Activated CD4-positive, alpha-beta T cell treated with anti-CD3 and anti-CD28 coated beads for 36 hours (primary cell): ENCODE measurements around the gene AFMID. TPM values are rescaled to one million over a fixed set of nuclear protein-coding genes. Genes with fewer than 3 reads are reported as not detected.
"Not testable (repeated sequence)": the region's sequence is repeated elsewhere in the genome, so short reads cannot be mapped to it uniquely, and the experiment has no call there.

Experiments used
- ATAC-seq: fragments of 200-7000 bp; cut with Tn5 transposase; one replicate; pipeline ENCODE4 v1.10.0; 2021; ENCODE audit warnings: mild to moderate bottlenecking, moderate library complexity
- CTCF ChIA-PET: fragments of 350-600 bp; sonication (Branson Sonifier 250); formaldehyde crosslinking; loops from one replicate; lab custom pipeline; 2021; ENCODE audit warnings: antibody characterized with exemption; lab: Charles Lee
- POLR2A ChIA-PET: fragments of 350-600 bp; sonication (Branson Sonifier 250); formaldehyde crosslinking; loops from one replicate; lab custom pipeline; 2021; ENCODE audit warnings: antibody characterized with exemption, inconsistent platforms; lab: Charles Lee
- DNase-seq: peaks from one replicate; pipeline ENCODE4 v3.0.0-alpha.2; 2020
- H3K27ac Mint-ChIP-seq: one replicate; pipeline ENCODE4 v1.8.0; 2021; ENCODE audit warnings: mixed read lengths
- H3K27me3 Mint-ChIP-seq: one replicate; pipeline ENCODE4 v1.8.0; 2021; ENCODE audit warnings: mixed read lengths
- H3K36me3 Mint-ChIP-seq: one replicate; pipeline ENCODE4 v1.8.0; 2021; ENCODE audit warnings: low read depth, mixed read lengths
- H3K4me1 Mint-ChIP-seq: one replicate; pipeline ENCODE4 v1.8.0; 2021; ENCODE audit warnings: mixed read lengths
- H3K4me3 Mint-ChIP-seq: one replicate; pipeline ENCODE4 v1.8.0; 2021; ENCODE audit warnings: mild to moderate bottlenecking, moderate library complexity, mixed read lengths
- H3K9me3 Mint-ChIP-seq: one replicate; pipeline ENCODE4 v1.8.0; 2021; ENCODE audit warnings: low read depth, mixed read lengths
- intact Hi-C, 2 experiments: fragments of 100-400 bp; cut with DNase I in 1 of 2; cut with micrococcal nuclease in 1 of 2; formaldehyde crosslinking; loops; one replicate each; pipeline versions ENCODE4 v1.14.2 to v1.15.1; 2022 to 2024; cut with DNase I, micrococcal nuclease
- total RNA-seq, 2 experiments: library from RNA; stranded (reverse); gene quantifications; one replicate each; pipeline ENCODE4 v1.2.3, GENCODE V29; 2021

Gene AFMID
- total RNA-seq, 2 experiments from 2014 or later = 26.3 to 26.7 TPM

DNA sequence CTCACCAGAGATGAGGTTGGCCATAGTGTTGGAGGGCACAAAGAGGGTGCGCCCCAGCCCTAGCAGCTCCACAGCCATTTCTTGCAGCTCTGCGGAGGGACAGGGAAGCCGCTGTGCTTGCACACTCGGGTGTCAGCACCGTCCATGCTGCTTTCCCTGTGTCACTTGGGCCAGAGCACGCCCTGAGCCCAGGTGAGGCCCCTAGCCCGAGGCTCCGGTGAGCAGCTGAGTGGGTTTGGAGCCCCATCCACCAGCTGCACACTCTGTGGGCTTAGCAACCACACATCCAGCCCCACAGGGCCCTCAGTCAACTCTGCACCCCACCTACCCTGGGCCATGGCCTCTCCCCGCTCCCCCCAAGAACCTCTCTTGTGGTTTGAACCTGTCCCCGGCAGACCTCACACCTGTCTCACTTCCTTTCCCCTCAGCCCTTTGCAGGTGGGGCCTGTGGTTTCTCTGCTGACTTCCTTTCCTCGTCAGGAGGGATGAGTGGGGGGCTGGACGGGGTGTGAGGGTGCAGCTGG, 65.0 kb downstream of the AFMID start:
- H3K27me3 Mint-ChIP-seq = no peaks in the 10 kb centered on the region
- DNase-seq = peak; percentile 65
- H3K36me3 Mint-ChIP-seq = no peaks in the 10 kb centered on the region
- peak overlapping the region; percentile 41 for H3K4me3 Mint-ChIP-seq
- ChIA-PET POLR2A (interaction anchor here (0.6 to 1.6 kb wide), 2 partner anchors 34 to 104 kb away, joined by 4 to 6 read pairs; no protein-coding TSS in a partner anchor), CTCF (interaction anchor here (0.7 to 4.3 kb wide), 19 partner anchors 11 to 170 kb away, joined by 3 to 24 read pairs (median 5); partner anchors contain the start of genes BIRC5 and TK1)
- H3K27ac Mint-ChIP-seq = peak overlapping the region; percentile 80
- peaks cover 49% of the 10 kb centered on the region for H3K4me1 Mint-ChIP-seq
- peak; percentile 5 for ATAC-seq
- H3K9me3 Mint-ChIP-seq = no peaks in the 10 kb centered on the region
- intact Hi-C loops = loop anchor here in 1 of 2 experiments (5.0 kb wide), 2 partner anchors 105 to 120 kb away; partner anchors contain the start of gene TMC8

DNA sequence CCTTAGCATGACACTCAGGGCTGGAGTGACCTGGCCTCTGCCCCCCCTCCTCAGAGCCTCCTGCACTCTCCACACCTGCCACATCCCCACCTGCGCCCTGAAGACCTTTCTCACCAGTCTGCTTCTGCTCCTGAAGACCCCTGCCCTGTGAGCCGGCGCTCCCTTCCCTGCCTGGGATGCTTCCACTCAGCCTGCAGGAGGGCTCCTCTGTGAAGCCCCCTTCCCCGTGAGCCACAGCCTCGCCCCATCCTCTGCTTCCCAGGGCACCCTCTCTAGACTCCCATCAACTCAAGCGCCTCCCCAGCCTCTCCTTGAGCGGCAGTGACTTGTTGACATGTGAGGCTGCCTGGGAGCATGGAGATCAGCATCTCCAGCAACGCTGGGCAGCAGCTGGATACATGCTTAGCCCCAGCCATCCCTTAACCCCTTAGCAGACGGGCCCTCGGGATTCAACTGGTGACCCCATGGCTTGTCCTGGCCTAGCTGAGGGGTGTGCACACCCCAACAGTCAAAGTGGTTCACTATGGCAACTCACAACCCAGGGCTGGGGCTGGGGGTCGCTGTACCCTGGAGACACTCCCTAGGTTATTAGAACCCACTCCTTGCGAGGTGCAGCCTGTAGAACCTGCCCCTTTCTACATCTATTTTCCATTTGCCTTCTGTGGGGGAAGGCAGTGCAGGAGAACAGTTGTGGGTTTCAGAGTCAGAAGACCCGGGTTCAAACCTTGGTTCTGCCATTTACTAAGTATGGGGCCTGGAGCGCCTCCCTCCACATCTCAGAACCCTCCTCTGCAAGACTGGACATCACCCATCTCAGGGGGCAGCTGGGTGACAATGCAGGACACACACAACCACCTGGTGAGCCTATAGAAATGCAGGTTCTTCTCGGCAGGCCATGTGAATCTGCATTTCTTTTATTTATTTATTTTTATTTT, 65.8 kb downstream of the AFMID start:
- ChIA-PET POLR2A (interaction anchor here (0.6 to 1.6 kb wide), 3 partner anchors 102 to 159 kb away, joined by 4 to 6 read pairs (median 4); no protein-coding TSS in a partner anchor), CTCF (interaction anchor here (0.5 to 4.3 kb wide), 3 partner anchors 34 to 733 kb away, joined by 3 to 24 read pairs (median 3); no protein-coding TSS in a partner anchor)
- intact Hi-C loops = loop anchor here in 1 of 2 experiments (5.0 kb wide), 2 partner anchors 104 to 121 kb away; partner anchors contain the start of gene TMC8
- ATAC-seq (no peak), DNase-seq (peak; percentile 40)
- Mint-ChIP-seq H3K27me3 (no peaks in the 10 kb centered on the region), H3K4me3 (peak overlapping the region; percentile 73), H3K27ac (peak overlapping the region; percentile 80), H3K36me3 (no peaks in the 10 kb centered on the region), H3K4me1 (peaks cover 57% of the 10 kb centered on the region), H3K9me3 (no peaks in the 10 kb centered on the region)

DNA sequence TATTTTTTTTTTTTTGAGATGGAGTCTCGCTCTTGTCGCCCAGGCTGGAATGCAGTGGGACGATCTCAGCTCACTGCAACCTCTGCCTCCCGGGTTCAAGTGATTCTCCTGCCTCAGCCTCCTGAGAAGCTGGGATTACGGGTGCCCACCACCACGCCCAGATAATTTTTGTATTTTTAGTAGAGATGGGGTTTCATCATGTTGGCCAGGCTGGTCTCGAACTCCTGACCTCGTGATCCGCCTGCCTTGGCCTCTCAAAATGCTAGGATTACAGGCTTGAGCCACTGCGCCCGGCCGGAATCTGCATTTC, 66.4 kb downstream of the AFMID start:
- H3K9me3 Mint-ChIP-seq, H3K27me3 Mint-ChIP-seq, DNase-seq, H3K36me3 Mint-ChIP-seq, ATAC-seq, CTCF ChIA-PET: not testable (repeated sequence)
- Mint-ChIP-seq H3K4me3 (peak overlapping the region; percentile 73), H3K4me1 (peaks cover 60% of the 10 kb centered on the region), H3K27ac (peak overlapping the region; percentile 76)
- POLR2A ChIA-PET = interaction anchor here (0.6 to 0.8 kb wide), 2 partner anchors 101 to 159 kb away, joined by 4 read pairs; no protein-coding TSS in a partner anchor
- intact Hi-C loops = loop anchor here in 1 of 2 experiments (5.0 kb wide), 2 partner anchors 104 to 121 kb away; partner anchors contain the start of gene TMC8

DNA sequence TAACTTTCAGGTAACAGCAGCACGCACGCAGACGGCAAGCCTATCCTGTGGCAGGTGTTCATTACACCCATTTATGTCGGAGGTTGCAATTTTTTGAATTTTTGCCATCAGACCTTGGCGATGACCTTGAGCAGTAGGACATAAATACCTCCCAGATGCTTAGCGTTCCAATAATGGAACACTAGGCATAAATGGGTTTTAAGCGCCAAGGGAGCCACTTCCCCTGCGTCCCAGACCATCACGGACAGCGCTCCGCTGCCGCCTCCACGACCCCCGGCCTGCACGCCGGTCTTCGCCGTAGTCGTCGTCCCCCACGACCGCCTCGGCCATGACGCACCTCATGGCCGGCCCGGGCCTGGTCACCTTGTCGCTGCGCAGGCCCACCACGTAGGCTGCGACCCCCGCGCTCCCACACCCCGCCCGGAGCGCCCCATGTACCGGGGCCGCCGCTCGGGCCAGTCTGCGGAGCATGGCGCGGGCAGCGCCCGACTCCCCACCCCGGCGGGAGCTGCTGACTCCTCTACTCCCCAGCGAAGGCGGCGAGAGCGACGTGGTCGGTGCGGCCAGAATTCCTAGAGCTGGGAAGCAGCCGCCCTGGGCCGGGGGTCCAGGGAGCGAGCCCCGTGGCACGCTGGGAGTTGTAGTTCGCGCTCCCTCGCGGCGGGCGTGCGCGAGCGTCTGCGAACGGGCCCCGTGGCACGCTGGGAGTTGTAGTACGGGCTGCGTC, 66.9 kb downstream of the AFMID start:
- Mint-ChIP-seq H3K4me1 (peaks cover 60% of the 10 kb centered on the region), H3K36me3 (no peaks in the 10 kb centered on the region), H3K4me3 (peak overlapping the region; percentile 73), H3K27me3 (no peaks in the 10 kb centered on the region), H3K27ac (peak overlapping the region; percentile 76), H3K9me3 (no peaks in the 10 kb centered on the region)
- POLR2A ChIA-PET = interaction anchor here (0.6 to 0.8 kb wide), 3 partner anchors 44 to 106 kb away, joined by 3 to 5 read pairs (median 4); partner anchors contain the start of gene SOCS3
- ATAC-seq (peak; percentile 61), DNase-seq (peak; percentile 93)
- CTCF ChIA-PET = interaction anchor here (0.7 to 1.2 kb wide), 2 partner anchors 63 to 168 kb away, joined by 4 read pairs; no protein-coding TSS in a partner anchor
- intact Hi-C loops = loop anchor here (1.0 to 5.0 kb wide), 4 partner anchors 40 to 122 kb away; partner anchors contain the start of genes BIRC5 (in 2 of the 2), SOCS3 (in 1 of the 2) and TMC8 (in 1 of the 2)

DNA sequence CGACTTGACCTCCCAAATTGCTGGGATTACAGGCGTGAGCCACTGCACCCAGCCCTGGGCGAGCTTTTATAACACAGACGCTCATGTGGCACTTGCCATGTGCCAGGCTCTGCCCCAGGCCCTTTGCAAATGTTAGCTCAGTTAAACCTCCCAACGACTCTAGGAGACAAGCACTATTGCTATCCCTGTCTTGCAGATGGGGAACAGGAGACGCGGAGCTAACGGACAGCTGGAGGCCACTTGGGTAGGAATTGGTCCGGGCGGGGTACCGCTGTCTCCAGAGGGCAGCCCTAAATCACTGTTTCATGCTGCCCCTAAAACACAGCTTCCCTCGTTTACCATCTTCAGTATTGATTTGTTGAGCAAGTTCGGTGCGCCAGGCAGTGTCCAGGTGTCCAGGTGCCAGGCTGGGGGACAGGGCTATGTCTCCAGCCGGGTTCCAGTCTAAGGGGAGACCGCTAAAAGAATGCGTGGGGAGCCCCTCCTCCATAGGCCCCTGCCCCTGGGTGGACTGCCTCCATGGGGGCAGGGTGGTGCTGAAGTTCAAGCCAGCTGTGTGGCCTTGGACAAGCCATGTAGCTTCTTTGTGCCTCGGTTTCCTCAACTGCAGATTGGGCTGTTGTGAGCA, 68.0 kb downstream of the AFMID start:
- no peak for ATAC-seq
- Mint-ChIP-seq H3K36me3 (no peaks in the 10 kb centered on the region), H3K4me3 (no peak overlapping the region), H3K27ac (no peak overlapping the region), H3K4me1 (peaks cover 68% of the 10 kb centered on the region), H3K9me3 (no peaks in the 10 kb centered on the region), H3K27me3 (no peaks in the 10 kb centered on the region)
- DNase-seq = no peak
- intact Hi-C loops = no loop called here
- POLR2A ChIA-PET = interaction anchor here (0.8 to 1.0 kb wide), 2 partner anchors 101 to 105 kb away, joined by 3 read pairs; partner anchors contain the start of gene SOCS3
- CTCF ChIA-PET = interaction anchor here (0.6 to 1.2 kb wide), 4 partner anchors 39 to 167 kb away, joined by 3 to 4 read pairs (median 4); no protein-coding TSS in a partner anchor

DNA sequence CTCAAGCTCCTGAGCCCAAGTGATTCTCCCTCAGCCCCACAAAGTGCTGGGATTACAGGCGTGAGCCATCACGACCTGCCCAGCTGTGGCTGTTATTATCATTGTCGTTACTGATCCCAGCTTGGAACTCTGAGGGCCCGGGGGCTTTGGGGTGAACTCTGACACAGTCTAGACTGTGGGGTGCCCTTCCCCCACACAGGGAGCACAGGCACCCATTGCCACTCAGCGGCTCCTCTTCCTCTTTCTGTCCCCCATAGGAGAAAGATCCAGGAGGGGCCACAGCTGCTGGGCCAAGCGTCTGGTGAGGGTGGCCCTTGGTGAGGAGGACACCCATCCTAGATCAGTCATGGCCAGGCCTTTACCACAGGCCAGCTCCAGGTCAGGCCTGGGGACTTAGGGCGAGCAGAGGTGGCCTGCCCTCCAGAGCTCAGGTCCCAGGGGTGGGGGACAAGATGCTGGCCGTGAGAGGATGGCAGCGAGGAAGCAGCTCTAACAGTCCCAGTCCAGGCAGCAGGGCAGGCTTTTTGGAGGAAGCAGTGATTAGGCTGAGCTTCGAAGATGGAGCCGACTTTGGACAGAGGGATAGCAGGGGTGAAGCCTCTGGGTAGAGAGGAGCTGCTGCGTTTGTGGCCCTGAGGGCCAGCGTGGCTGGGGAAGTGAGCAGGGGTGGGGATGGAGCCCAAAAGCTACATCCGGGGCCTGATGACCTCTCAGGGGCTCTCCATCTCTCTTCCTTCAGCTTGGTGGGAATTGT, 69.0 kb downstream of the AFMID start:
- H3K4me1 Mint-ChIP-seq = peaks cover 66% of the 10 kb centered on the region
- POLR2A ChIA-PET = interaction anchor here (1.2 kb wide), 1 partner anchor 100 kb away, joined by 3 read pairs; no protein-coding TSS in a partner anchor
- no peaks in the 10 kb centered on the region for H3K9me3 Mint-ChIP-seq
- H3K27me3 Mint-ChIP-seq = no peaks in the 10 kb centered on the region
- CTCF ChIA-PET = interaction anchor here (0.5 to 1.6 kb wide), 8 partner anchors 17 to 166 kb away, joined by 3 to 5 read pairs (median 3); no protein-coding TSS in a partner anchor
- H3K4me3 Mint-ChIP-seq = no peak overlapping the region
- no peaks in the 10 kb centered on the region for H3K36me3 Mint-ChIP-seq
- no peak for ATAC-seq
- H3K27ac Mint-ChIP-seq = peak overlapping the region; percentile 47
- no peak for DNase-seq
- intact Hi-C loops = no loop called here

DNA sequence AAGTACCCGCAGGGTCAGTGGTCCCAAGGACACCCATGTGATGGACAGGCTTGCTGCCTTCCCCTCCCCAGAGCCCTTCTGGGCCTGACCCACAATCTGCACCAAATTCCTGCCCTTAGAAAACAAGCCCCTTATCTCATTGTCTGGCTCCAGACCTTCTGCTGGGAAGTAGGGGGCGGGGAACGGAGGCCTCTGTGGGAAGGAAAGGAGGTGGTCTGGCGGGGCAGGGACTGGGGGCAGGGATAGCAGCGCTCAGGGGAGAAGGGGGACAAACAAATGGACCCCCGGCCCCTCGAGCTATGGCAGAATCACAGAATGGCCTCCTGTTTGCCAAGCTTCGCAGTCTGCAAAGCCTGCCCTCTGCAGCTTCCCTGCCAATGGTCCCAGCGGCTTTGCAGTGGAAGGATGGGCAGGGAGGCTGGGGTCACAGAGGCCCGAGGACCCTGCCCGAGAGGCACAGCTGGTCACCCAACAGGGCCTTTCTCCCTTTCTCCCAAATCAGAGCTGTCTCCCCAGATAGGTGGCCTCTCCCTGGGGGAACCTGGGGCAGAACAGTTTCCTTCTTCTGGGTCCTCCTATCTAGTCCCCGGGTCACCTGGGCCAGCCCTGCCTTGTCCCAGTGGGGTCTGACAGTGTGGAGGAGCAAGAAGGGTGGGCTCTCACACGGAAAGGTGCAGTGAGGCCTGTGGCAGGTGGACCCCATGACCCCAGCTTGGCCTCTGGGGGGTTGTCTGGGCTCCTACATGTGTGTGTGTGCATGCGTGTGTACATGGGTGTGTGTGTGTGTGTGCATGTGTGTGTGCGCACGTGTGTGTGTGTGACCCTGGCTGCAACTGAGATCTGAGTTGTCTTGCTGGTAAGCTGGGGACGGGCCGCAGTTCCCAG, 69.8 kb downstream of the AFMID start:
- no peaks in the 10 kb centered on the region for H3K27me3 Mint-ChIP-seq
- ChIA-PET POLR2A (interaction anchor here (1.2 kb wide), 1 partner anchor 99 kb away, joined by 3 read pairs; no protein-coding TSS in a partner anchor), CTCF (interaction anchor here (0.6 to 1.6 kb wide), 4 partner anchors 16 to 165 kb away, joined by 3 to 4 read pairs (median 4); no protein-coding TSS in a partner anchor)
- ATAC-seq (no peak), DNase-seq (no peak)
- H3K9me3 Mint-ChIP-seq = no peaks in the 10 kb centered on the region
- intact Hi-C loops = no loop called here
- H3K36me3 Mint-ChIP-seq = no peaks in the 10 kb centered on the region
- no peak overlapping the region for H3K4me3 Mint-ChIP-seq
- H3K27ac Mint-ChIP-seq = peak overlapping the region; percentile 31
- H3K4me1 Mint-ChIP-seq = peaks cover 63% of the 10 kb centered on the region
